OCI-LY3 (cell line): ENCODE measurements around the gene FAM53A.

Experiments
- CTCF ChIP-seq: fragments of 200-600, 300-600 bp; sonication (generic); IDR thresholded peaks from 2 replicates; pipeline ENCODE4 v1.5.1; 2014; ENCODE audit warnings: antibody characterized with exemption, low read length, low read depth
- EZH2phosphoT487 ChIP-seq: fragments of 200-600 bp; shearing (Covaris generic); IDR thresholded peaks from 2 replicates; pipeline ENCODE4 v1.6.1; 2018; ENCODE audit warnings: antibody characterized with exemption, mixed run types, low read depth

- no peak for TF ChIP-seq CTCF
- TF ChIP-seq EZH2phosphoT487: no peak
Measured at GRCh38 chr4:1732911-1733310, 48.8 kb upstream of the FAM53A start.
